ENCODE measurements around the gene KRI1.
A peak's percentile ranks its signal among the peaks of the same experiment; 100 is the strongest.

Gene KRI1

DNA sequence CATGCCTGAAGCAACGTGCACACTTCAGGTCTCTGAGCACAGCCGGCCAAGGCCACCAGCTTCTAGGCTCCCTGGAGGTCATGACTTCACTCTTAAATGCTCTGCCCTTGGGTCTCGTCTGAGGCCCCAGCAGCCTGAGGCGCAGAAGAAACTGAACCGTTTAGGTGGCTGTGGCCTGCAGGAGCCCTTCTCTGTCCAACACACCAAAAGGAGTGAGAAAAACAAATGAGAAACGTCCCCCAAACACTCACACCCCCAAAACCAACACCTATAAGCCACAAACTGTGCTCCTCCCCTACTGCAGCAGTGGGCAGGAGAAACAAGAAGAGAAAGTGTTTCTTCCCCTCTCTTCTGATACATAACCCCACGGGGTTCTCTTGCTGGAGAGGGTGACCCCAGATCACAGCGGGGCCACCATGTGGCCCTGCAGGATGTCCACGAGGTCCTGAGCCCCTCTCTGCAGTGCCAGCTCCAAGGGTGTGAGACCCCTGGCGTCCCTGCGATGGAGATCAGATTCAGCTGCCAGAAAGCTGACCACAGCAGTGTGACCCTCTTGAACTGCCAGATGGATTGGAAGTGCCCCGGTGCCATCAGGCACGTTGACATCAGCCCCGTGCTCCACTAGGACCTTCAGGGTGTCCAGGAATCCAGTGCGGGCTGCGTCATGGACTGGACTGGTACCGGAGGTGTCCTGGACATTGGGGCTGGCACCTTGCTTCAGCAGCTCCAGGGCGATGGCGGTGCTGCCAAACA is 1.0 kb upstream of the KRI1 start:
- TF ChIP-seq, protein P1, sequence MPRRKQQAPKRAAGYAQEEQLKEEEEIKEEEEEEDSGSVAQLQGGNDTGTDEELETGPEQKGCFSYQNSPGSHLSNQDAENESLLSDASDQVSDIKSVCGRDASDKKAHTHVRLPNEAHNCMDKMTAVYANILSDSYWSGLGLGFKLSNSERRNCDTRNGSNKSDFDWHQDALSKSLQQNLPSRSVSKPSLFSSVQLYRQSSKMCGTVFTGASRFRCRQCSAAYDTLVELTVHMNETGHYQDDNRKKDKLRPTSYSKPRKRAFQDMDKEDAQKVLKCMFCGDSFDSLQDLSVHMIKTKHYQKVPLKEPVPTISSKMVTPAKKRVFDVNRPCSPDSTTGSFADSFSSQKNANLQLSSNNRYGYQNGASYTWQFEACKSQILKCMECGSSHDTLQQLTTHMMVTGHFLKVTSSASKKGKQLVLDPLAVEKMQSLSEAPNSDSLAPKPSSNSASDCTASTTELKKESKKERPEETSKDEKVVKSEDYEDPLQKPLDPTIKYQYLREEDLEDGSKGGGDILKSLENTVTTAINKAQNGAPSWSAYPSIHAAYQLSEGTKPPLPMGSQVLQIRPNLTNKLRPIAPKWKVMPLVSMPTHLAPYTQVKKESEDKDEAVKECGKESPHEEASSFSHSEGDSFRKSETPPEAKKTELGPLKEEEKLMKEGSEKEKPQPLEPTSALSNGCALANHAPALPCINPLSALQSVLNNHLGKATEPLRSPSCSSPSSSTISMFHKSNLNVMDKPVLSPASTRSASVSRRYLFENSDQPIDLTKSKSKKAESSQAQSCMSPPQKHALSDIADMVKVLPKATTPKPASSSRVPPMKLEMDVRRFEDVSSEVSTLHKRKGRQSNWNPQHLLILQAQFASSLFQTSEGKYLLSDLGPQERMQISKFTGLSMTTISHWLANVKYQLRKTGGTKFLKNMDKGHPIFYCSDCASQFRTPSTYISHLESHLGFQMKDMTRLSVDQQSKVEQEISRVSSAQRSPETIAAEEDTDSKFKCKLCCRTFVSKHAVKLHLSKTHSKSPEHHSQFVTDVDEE (CRISPR knock-in tag; IDR thresholded peaks at IDR 0.05): no peak
- TF ChIP-seq GLIS3 (CRISPR knock-in tag; IDR thresholded peaks at IDR 0.05): no peak
- TF ChIP-seq PPARA (CRISPR knock-in tag; IDR thresholded peaks at IDR 0.05; ENCODE audit: borderline replicate concordance): no peak
- no peak for TF ChIP-seq ZFP3 (CRISPR knock-in tag; IDR thresholded peaks at IDR 0.05)
- TF ChIP-seq TCF4 (CRISPR knock-in tag; IDR thresholded peaks at IDR 0.05; ENCODE audit: borderline replicate concordance): no peak
- no peak for TF ChIP-seq CSDC2 (CRISPR knock-in tag; IDR thresholded peaks at IDR 0.05)
- no peak for TF ChIP-seq RARB (CRISPR knock-in tag; IDR thresholded peaks at IDR 0.05)
- TF ChIP-seq ZNF565 (CRISPR knock-in tag; conservative IDR thresholded peaks at IDR 0.05; ENCODE audit: low read depth): no peak
- TF ChIP-seq BACH2 (CRISPR knock-in tag; IDR thresholded peaks at IDR 0.05; ENCODE audit: borderline replicate concordance): no peak
- no peak for TF ChIP-seq OSR1 (CRISPR knock-in tag; IDR thresholded peaks at IDR 0.05)
- no peak for TF ChIP-seq ZNF8 (CRISPR knock-in tag; IDR thresholded peaks at IDR 0.05)
- TF ChIP-seq ZC3H10 (CRISPR knock-in tag; IDR thresholded peaks at IDR 0.05): no peak
- no peak for ATAC-seq

DNA sequence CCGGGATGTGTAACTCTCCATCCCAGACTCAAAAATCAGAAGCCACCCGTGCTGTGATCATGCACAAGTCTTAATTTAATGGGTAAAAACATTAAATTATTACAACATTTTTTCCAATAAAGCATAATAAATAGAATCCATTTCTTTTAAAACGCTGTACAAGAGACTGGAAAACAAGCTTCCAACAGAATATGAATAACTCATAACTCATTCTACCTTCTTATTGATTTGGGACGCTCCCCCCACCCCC is 523 bp upstream of the KRI1 start:
- TF ChIP-seq ZNF565 (CRISPR knock-in tag; conservative IDR thresholded peaks at IDR 0.05; ENCODE audit: low read depth) (no peak), ZFP3 (CRISPR knock-in tag; IDR thresholded peaks at IDR 0.05) (no peak), TCF4 (CRISPR knock-in tag; IDR thresholded peaks at IDR 0.05; ENCODE audit: borderline replicate concordance) (no peak), ZFP30 (CRISPR knock-in tag; IDR thresholded peaks at IDR 0.05) (no peak), ARNTL (CRISPR knock-in tag; IDR thresholded peaks at IDR 0.05; ENCODE audit: borderline replicate concordance, low read depth) (no peak), BACH2 (CRISPR knock-in tag; IDR thresholded peaks at IDR 0.05; ENCODE audit: borderline replicate concordance) (no peak)
- no peak for ATAC-seq

DNA sequence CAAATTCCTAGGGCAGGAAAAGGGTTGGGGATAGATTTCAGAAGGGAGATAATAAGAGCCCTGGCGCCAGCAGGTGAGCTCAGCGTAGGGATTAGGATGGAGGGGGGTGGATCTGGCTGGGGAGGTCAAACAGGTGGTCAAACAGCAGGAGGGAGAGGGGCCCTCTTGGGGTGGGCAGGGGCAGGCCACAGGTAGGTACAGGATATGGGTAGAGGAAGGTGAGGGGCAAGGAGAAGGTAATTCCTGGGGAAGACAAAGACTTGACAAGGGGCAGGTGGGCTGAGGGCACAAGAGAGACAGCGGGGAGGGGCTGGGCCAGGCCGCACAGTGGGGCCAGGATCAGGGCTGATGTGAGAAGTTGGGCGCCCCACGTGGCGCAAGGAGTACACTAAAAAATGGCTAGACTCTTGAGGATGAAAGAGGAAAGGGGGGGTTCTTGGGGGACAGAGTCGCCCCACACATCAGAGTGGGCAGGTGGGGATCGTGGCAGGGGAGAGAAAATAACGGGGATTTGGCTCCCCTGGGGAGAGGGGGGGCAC is 713 bp downstream of the KRI1 start:
- TF ChIP-seq PPARA (CRISPR knock-in tag; IDR thresholded peaks at IDR 0.05; ENCODE audit: borderline replicate concordance) (no peak), ZFP30 (CRISPR knock-in tag; IDR thresholded peaks at IDR 0.05) (no peak), RARB (CRISPR knock-in tag; IDR thresholded peaks at IDR 0.05) (no peak), TOX (CRISPR knock-in tag; IDR thresholded peaks at IDR 0.05; ENCODE audit: borderline replicate concordance) (no peak), ISL1 (CRISPR knock-in tag; IDR thresholded peaks at IDR 0.05) (no peak), OSR1 (CRISPR knock-in tag; IDR thresholded peaks at IDR 0.05) (no peak), ZC3H10 (CRISPR knock-in tag; IDR thresholded peaks at IDR 0.05) (no peak), ESRRG (CRISPR knock-in tag; IDR thresholded peaks at IDR 0.05) (no peak), ZFP3 (CRISPR knock-in tag; IDR thresholded peaks at IDR 0.05) (no peak)
- TF ChIP-seq, protein P2, sequence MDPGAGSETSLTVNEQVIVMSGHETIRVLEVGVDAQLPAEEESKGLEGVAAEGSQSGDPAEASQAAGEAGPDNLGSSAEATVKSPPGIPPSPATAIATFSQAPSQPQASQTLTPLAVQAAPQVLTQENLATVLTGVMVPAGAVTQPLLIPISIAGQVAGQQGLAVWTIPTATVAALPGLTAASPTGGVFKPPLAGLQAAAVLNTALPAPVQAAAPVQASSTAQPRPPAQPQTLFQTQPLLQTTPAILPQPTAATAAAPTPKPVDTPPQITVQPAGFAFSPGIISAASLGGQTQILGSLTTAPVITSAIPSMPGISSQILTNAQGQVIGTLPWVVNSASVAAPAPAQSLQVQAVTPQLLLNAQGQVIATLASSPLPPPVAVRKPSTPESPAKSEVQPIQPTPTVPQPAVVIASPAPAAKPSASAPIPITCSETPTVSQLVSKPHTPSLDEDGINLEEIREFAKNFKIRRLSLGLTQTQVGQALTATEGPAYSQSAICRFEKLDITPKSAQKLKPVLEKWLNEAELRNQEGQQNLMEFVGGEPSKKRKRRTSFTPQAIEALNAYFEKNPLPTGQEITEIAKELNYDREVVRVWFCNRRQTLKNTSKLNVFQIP (CRISPR knock-in tag; IDR thresholded peaks at IDR 0.05; ENCODE audit: borderline replicate concordance, low read depth): no peak
- TF ChIP-seq, protein P3, sequence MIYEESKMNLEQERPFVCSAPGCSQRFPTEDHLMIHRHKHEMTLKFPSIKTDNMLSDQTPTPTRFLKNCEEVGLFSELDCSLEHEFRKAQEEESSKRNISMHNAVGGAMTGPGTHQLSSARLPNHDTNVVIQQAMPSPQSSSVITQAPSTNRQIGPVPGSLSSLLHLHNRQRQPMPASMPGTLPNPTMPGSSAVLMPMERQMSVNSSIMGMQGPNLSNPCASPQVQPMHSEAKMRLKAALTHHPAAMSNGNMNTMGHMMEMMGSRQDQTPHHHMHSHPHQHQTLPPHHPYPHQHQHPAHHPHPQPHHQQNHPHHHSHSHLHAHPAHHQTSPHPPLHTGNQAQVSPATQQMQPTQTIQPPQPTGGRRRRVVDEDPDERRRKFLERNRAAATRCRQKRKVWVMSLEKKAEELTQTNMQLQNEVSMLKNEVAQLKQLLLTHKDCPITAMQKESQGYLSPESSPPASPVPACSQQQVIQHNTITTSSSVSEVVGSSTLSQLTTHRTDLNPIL (CRISPR knock-in tag; IDR thresholded peaks at IDR 0.05; ENCODE audit: low read depth): no peak
- ATAC-seq: peak; percentile 23

DNA sequence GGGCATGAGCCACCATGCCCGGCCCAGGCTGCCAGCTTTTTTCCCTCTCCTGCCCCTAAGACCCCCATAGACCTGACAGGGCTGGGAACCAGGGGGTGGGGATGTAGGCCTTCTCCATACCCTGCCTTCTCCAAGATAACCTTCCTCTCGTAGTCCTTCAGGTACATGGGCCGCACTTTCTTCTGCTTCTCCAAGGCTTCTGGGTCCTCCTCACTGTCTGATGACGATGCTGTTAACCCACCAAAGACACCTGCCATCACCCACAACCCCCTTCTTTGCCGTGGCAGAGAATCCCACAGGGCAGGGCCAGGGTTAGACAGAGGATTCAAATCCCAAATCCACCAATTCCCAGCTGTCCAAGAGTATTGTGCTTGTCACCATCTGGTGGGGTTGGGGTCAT is 3.2 kb downstream of the KRI1 start:
- no peak for ATAC-seq
- TF ChIP-seq ZFP30 (CRISPR knock-in tag; IDR thresholded peaks at IDR 0.05) (no peak), BACH2 (CRISPR knock-in tag; IDR thresholded peaks at IDR 0.05; ENCODE audit: borderline replicate concordance) (no peak), GLIS3 (CRISPR knock-in tag; IDR thresholded peaks at IDR 0.05) (no peak), ZC3H10 (CRISPR knock-in tag; IDR thresholded peaks at IDR 0.05) (no peak), ARNTL (CRISPR knock-in tag; IDR thresholded peaks at IDR 0.05; ENCODE audit: borderline replicate concordance, low read depth) (no peak), TOX (CRISPR knock-in tag; IDR thresholded peaks at IDR 0.05; ENCODE audit: borderline replicate concordance) (no peak), ZNF70 (CRISPR knock-in tag; IDR thresholded peaks at IDR 0.05) (no peak), OSR1 (CRISPR knock-in tag; IDR thresholded peaks at IDR 0.05) (no peak), SNAI2 (CRISPR knock-in tag; IDR thresholded peaks at IDR 0.05) (no peak), ESRRG (CRISPR knock-in tag; IDR thresholded peaks at IDR 0.05) (no peak), CSDC2 (CRISPR knock-in tag; IDR thresholded peaks at IDR 0.05) (no peak), TCF4 (CRISPR knock-in tag; IDR thresholded peaks at IDR 0.05; ENCODE audit: borderline replicate concordance) (no peak), ISL1 (CRISPR knock-in tag; IDR thresholded peaks at IDR 0.05) (no peak), ZNF8 (CRISPR knock-in tag; IDR thresholded peaks at IDR 0.05) (no peak), ZNF565 (CRISPR knock-in tag; conservative IDR thresholded peaks at IDR 0.05; ENCODE audit: low read depth) (no peak)
- TF ChIP-seq, protein P4, sequence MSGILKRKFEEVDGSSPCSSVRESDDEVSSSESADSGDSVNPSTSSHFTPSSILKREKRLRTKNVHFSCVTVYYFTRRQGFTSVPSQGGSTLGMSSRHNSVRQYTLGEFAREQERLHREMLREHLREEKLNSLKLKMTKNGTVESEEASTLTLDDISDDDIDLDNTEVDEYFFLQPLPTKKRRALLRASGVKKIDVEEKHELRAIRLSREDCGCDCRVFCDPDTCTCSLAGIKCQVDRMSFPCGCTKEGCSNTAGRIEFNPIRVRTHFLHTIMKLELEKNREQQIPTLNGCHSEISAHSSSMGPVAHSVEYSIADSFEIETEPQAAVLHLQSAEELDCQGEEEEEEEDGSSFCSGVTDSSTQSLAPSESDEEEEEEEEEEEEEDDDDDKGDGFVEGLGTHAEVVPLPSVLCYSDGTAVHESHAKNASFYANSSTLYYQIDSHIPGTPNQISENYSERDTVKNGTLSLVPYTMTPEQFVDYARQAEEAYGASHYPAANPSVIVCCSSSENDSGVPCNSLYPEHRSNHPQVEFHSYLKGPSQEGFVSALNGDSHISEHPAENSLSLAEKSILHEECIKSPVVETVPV (CRISPR knock-in tag; IDR thresholded peaks at IDR 0.05): no peak
- TF ChIP-seq, protein P3 (CRISPR knock-in tag; IDR thresholded peaks at IDR 0.05; ENCODE audit: low read depth): no peak
- TF ChIP-seq, protein P1 (CRISPR knock-in tag; IDR thresholded peaks at IDR 0.05): no peak
